OCI-LY1 (cell line): ENCODE measurements around the gene GPX3.

Experiments
- EZH2 ChIP-seq: fragments of 200-600 bp; sonication (generic), shearing (Covaris generic); IDR thresholded peaks from 2 replicates; pipeline ENCODE4 v1.8.0; 2017; ENCODE audit warnings: borderline replicate concordance, mixed run types, mild to moderate bottlenecking, antibody characterized with exemption, low read length, moderate library complexity, mixed read lengths
- TF ChIP-seq, protein P1 (sequence below): fragments of 200-600 bp; sonication (generic), shearing (Covaris generic); IDR thresholded peaks from 2 replicates; pipeline ENCODE4 v1.5.1; 2017; ENCODE audit warnings: mild to moderate bottlenecking, antibody characterized with exemption, low read length, moderate library complexity, mixed read lengths

DNA sequence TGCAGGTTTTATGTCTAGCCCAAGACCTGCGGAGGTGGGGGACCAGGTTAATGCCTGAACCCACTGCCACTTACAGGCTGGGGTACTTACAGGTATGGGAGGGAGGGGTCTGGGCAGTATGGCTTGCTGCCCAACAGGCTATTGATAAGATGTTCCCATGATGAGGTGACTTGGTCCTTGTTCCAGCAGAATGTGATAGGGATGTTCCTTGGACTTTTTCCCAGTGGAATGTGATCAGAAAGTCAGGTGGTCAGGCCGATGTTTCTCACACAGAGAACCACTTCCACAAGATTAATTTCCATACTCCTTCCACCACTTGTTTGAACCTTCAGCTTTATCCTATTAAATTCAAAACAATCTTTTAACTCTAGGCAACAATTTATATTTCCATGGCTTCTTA lies 27.0 kb upstream of the GPX3 start:
- TF ChIP-seq EZH2: no peak
- TF ChIP-seq, protein P1, sequence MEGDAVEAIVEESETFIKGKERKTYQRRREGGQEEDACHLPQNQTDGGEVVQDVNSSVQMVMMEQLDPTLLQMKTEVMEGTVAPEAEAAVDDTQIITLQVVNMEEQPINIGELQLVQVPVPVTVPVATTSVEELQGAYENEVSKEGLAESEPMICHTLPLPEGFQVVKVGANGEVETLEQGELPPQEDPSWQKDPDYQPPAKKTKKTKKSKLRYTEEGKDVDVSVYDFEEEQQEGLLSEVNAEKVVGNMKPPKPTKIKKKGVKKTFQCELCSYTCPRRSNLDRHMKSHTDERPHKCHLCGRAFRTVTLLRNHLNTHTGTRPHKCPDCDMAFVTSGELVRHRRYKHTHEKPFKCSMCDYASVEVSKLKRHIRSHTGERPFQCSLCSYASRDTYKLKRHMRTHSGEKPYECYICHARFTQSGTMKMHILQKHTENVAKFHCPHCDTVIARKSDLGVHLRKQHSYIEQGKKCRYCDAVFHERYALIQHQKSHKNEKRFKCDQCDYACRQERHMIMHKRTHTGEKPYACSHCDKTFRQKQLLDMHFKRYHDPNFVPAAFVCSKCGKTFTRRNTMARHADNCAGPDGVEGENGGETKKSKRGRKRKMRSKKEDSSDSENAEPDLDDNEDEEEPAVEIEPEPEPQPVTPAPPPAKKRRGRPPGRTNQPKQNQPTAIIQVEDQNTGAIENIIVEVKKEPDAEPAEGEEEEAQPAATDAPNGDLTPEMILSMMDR: no peak
